ENCODE data around the gene UVSSA. TPM values are rescaled to one million over a fixed set of nuclear protein-coding genes. Genes with fewer than 3 reads are reported as not detected.

The UVSSA gene
- polyA plus RNA-seq, 1 of the 3 experiments (the other 2 are of a cell fraction) = 14.9 TPM

DNA sequence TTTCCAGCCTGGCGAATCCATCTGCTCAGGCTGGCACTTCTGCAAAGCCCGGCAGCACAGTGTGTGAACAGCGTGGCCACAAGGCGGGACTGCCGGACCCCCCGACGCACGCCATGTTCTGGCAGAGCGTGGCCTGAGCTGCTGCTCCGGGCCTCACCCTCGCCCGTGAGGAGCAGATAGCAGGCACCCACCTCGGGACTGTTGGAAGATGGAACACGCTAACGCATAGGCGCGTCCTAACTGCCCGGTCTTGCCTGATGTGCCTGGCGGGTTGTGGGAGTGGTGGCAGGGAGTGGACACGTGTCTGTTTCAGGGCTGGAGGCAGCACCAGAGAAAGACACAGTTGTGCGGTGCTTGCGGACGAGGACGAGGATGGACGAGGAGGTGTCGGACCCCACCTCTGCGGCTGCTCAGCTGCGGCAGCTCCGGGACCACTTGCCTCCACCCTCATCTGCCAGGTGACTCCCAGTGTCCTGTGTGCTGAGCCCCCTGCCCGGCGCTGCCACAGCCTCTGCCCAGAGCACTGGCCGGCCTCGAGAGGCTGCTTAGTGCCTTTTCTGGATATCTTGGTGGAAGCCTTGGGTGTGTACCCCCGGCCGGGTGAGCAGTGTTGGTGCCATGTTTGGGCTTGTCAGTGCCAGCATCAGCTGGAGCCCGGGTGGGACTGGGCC lies 28.2 kb downstream of the UVSSA start:
- Histone ChIP-seq H3K4me2 (no peak overlapping the region), H3F3A (replicated peaks; ENCODE audit: insufficient read depth) (no peaks in the 10 kb centered on the region), H4K20me1 (ENCODE audit: insufficient read depth) (no peaks in the 10 kb centered on the region), H3K36me3 (replicated peaks in 1 of 2; ENCODE audit: control insufficient read depth in 1 of 2, insufficient read depth in 2 of 2, low read length in 1 of 2) (peaks cover 9 to 47% of the 10 kb centered on the region in 2 experiments), H3K9me3 (no peaks in the 10 kb centered on the region), H3K4me1 (ENCODE audit: control insufficient read depth in 1 of 2, insufficient read depth in 2 of 2, low read depth in 1 of 2, low read length in 1 of 2) (no peaks in the 10 kb centered on the region), H3K27me3 (ENCODE audit: insufficient read depth) (no peaks in the 10 kb centered on the region), H3K27ac (ENCODE audit: low read depth in 2 of 2, low read length in 1 of 2) (no peak overlapping the region), H2AFZ (ENCODE audit: low read depth) (no peak overlapping the region), H3K9ac (no peak overlapping the region), H3K9me2 (no peaks in the 10 kb centered on the region), H3K79me2 (ENCODE audit: insufficient read depth) (no peaks in the 10 kb centered on the region), H3K4me3 (ENCODE audit: low read depth in 2 of 2, low read length in 1 of 2) (no peak overlapping the region)
- TF ChIP-seq IRF3 (IDR thresholded peaks at IDR 0.05; ENCODE audit: low read depth, low read length) (no peak), EP300 (IDR thresholded peaks at IDR 0.05; ENCODE audit: borderline replicate concordance in 1 of 2, low read depth in 1 of 2, low read length in 1 of 2) (no peak), EZH2phosphoT487 (IDR thresholded peaks at IDR 0.05; ENCODE audit: borderline replicate concordance, low read depth) (no peak), CHD2 (IDR thresholded peaks at IDR 0.05; ENCODE audit: low read length, partially characterized antibody) (no peak)
- TF ChIP-seq, protein P1, sequence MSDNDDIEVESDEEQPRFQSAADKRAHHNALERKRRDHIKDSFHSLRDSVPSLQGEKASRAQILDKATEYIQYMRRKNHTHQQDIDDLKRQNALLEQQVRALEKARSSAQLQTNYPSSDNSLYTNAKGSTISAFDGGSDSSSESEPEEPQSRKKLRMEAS (IDR thresholded peaks at IDR 0.05; ENCODE audit: low read depth) = no peak
- POLR2A ChIA-PET = no interaction called here
- WGBS (ENCODE audit: low lambda C conversion rate) = 97% methylated on average over 25 of the region's 36 CpGs
- DNase-seq = no peak
- CTCF ChIA-PET = interaction anchor here (0.8 to 2.4 kb wide), 3 partner anchors 19 to 254 kb away, joined by 3 to 5 read pairs (median 3); no protein-coding TSS in a partner anchor

GRCh38 chr4:1375761-1376322 lies 28.8 kb downstream of the UVSSA start:
- H3K4me2 ChIP-seq = no peak overlapping the region
- no peaks in the 10 kb centered on the region for H3K27me3 ChIP-seq (ENCODE audit: insufficient read depth)
- H3K4me1 ChIP-seq (ENCODE audit: control insufficient read depth in 1 of 2, insufficient read depth in 2 of 2, low read depth in 1 of 2, low read length in 1 of 2) = no peaks in the 10 kb centered on the region
- no peak for TF ChIP-seq SMC3 (IDR thresholded peaks at IDR 0.05; ENCODE audit: low read depth, low read length)
- no peak for TF ChIP-seq ELF1 (IDR thresholded peaks at IDR 0.05)
- TF ChIP-seq MXI1 (IDR thresholded peaks at IDR 0.05; ENCODE audit: low read depth, low read length) = no peak
- TF ChIP-seq FOXM1 (IDR thresholded peaks at IDR 0.05; ENCODE audit: low read depth) = no peak
- TF ChIP-seq USF1 (IDR thresholded peaks at IDR 0.05; ENCODE audit: borderline replicate concordance, low read depth) = no peak
- no peak for TF ChIP-seq MEF2A (IDR thresholded peaks at IDR 0.05; ENCODE audit: borderline replicate concordance, low read depth)
- no peak for TF ChIP-seq NRF1 (IDR thresholded peaks at IDR 0.05; ENCODE audit: low read depth, low read length)
- TF ChIP-seq TEAD4 (IDR thresholded peaks at IDR 0.05; ENCODE audit: borderline replicate concordance, insufficient read depth) = no peak
- TF ChIP-seq YY1 (IDR thresholded peaks at IDR 0.05; ENCODE audit: low read depth) = no peak
- TF ChIP-seq NFIC (IDR thresholded peaks at IDR 0.05; ENCODE audit: borderline replicate concordance) = no peak
- no peak overlapping the region for H3K4me3 ChIP-seq (ENCODE audit: low read depth in 2 of 2, low read length in 1 of 2)
- no peaks in the 10 kb centered on the region for H3F3A ChIP-seq (replicated peaks; ENCODE audit: insufficient read depth)
- 93% methylated on average over 2 of the region's 17 CpGs for WGBS (ENCODE audit: low lambda C conversion rate)
- no peaks in the 10 kb centered on the region for H4K20me1 ChIP-seq (ENCODE audit: insufficient read depth)
- CTCF ChIA-PET = interaction anchor here (0.7 to 2.4 kb wide), 4 partner anchors 20 to 137 kb away, joined by 3 to 5 read pairs (median 4); no protein-coding TSS in a partner anchor
- no peaks in the 10 kb centered on the region for H3K9me3 ChIP-seq
- peaks cover 9 to 44% of the 10 kb centered on the region in 2 experiments for H3K36me3 ChIP-seq (replicated peaks in 1 of 2; ENCODE audit: control insufficient read depth in 1 of 2, insufficient read depth in 2 of 2, low read length in 1 of 2)
- no peak for DNase-seq
- no peak overlapping the region for H2AFZ ChIP-seq (ENCODE audit: low read depth)
- no peaks in the 10 kb centered on the region for H3K9me2 ChIP-seq
- H3K9ac ChIP-seq = no peak overlapping the region
- no peak overlapping the region for H3K27ac ChIP-seq (ENCODE audit: low read depth in 2 of 2, low read length in 1 of 2)
- H3K79me2 ChIP-seq (ENCODE audit: insufficient read depth) = no peaks in the 10 kb centered on the region
- POLR2A ChIA-PET = no interaction called here

Measured in SK-N-SH (cell line).